Liver (tissue), 9 donors: ENCODE measurements around the gene SPATA16. TPM values are rescaled to one million over a fixed set of nuclear protein-coding genes. Genes with fewer than 3 reads are reported as not detected.

Experiments used
- DNase-seq: peaks from one replicate; pipeline ENCODE4 v3.0.0-alpha.2; 2017; ENCODE audit warnings: low spot score
- H3K27ac ChIP-seq, 2 donors: one replicate each; pipeline ENCODE4 v1.7.0; 2013; ENCODE audit warnings: inconsistent platforms in 2 of 2, low read length in 2 of 2, control low read depth in 1 of 2, low read depth in 1 of 2, mild to moderate bottlenecking in 1 of 2
- H3K27me3 ChIP-seq, 4 donors: one replicate each; pipeline versions ENCODE4 v1.6.1 to v1.7.0; 2013; ENCODE audit warnings: low read length in 3 of 4, inconsistent platforms in 1 of 4, mild to moderate bottlenecking in 1 of 4, moderate library complexity in 1 of 4; ENCODE audit not compliant: control insufficient read depth in 4 of 4, insufficient read depth in 4 of 4
- H3K36me3 ChIP-seq, 4 donors: one replicate each; pipeline versions ENCODE4 v1.6.1 to v1.7.0; 2013; ENCODE audit warnings: low read length in 3 of 4, mild to moderate bottlenecking in 3 of 4, low read depth in 1 of 4, moderate library complexity in 1 of 4; ENCODE audit not compliant: control insufficient read depth in 4 of 4, insufficient read depth in 3 of 4
- H3K4me1 ChIP-seq, 4 donors: one replicate each; pipeline versions ENCODE4 v1.6.1 to v1.7.0; 2013; ENCODE audit warnings: low read length in 3 of 4, mild to moderate bottlenecking in 3 of 4, moderate library complexity in 1 of 4; ENCODE audit not compliant: control insufficient read depth in 4 of 4, insufficient read depth in 4 of 4
- H3K4me3 ChIP-seq, 3 donors: one replicate each; pipeline versions ENCODE4 v1.6.1 to v1.7.0; 2013; ENCODE audit warnings: low read length in 3 of 3, control low read depth in 1 of 3, low read depth in 1 of 3, mild to moderate bottlenecking in 1 of 3
- H3K9ac ChIP-seq, 2 donors: one replicate each; pipeline ENCODE4 v1.7.0; 2013; ENCODE audit warnings: low read length in 2 of 2, mild to moderate bottlenecking in 2 of 2, moderate library complexity in 2 of 2, control low read depth in 1 of 2, low read depth in 1 of 2
- H3K9me3 ChIP-seq, 4 donors: one replicate each; pipeline versions ENCODE4 v1.6.1 to v1.7.0; 2013; ENCODE audit warnings: low read length in 3 of 4; ENCODE audit not compliant: control insufficient read depth in 4 of 4
- EGR1 ChIP-seq, 2 donors: IDR thresholded peaks; 2 replicates each; pipeline ENCODE4 v1.6.1; 2016 to 2018; ENCODE audit warnings: antibody characterized with exemption in 2 of 2, low read depth in 2 of 2
- FOXA1 ChIP-seq: IDR thresholded peaks from 2 replicates; pipeline ENCODE4 v1.6.1; 2016; ENCODE audit warnings: antibody characterized with exemption
- FOXA2 ChIP-seq: IDR thresholded peaks from 2 replicates; pipeline ENCODE4 v1.6.1; 2016; ENCODE audit warnings: antibody characterized with exemption
- GABPA ChIP-seq, 2 donors: IDR thresholded peaks in 1 of 2; conservative IDR thresholded peaks in 1 of 2; 2 replicates each; pipeline ENCODE4 v1.6.1; 2016; ENCODE audit warnings: antibody characterized with exemption in 2 of 2, mild to moderate bottlenecking in 1 of 2, moderate library complexity in 1 of 2
- HNF4A ChIP-seq, 2 donors: conservative IDR thresholded peaks; 2 replicates each; pipeline ENCODE4 v1.6.1; 2016; ENCODE audit warnings: antibody characterized with exemption in 2 of 2, mild to moderate bottlenecking in 2 of 2
- HNF4G ChIP-seq: IDR thresholded peaks from 2 replicates; pipeline ENCODE4 v1.6.1; 2016; ENCODE audit warnings: antibody characterized with exemption
- JUND ChIP-seq, 2 donors: IDR thresholded peaks; 2 replicates each; pipeline ENCODE4 v1.6.1; 2016; ENCODE audit warnings: antibody characterized with exemption in 2 of 2
- NR2F2 ChIP-seq: IDR thresholded peaks from 2 replicates; pipeline ENCODE4 v1.6.1; 2016; ENCODE audit warnings: antibody characterized with exemption
- RAD21 ChIP-seq, 2 donors: IDR thresholded peaks; 2 replicates each; pipeline ENCODE4 v1.6.1; 2016; ENCODE audit warnings: antibody characterized with exemption in 2 of 2, mild to moderate bottlenecking in 2 of 2
- RXRA ChIP-seq, 2 donors: IDR thresholded peaks; 2 replicates each; pipeline ENCODE4 v1.6.1; 2017 to 2018; ENCODE audit warnings: antibody characterized with exemption in 2 of 2, mild to moderate bottlenecking in 1 of 2
- SP1 ChIP-seq: IDR thresholded peaks from 2 replicates; pipeline ENCODE4 v1.6.1; 2018; ENCODE audit warnings: antibody characterized with exemption, mild to moderate bottlenecking
- TAF1 ChIP-seq: conservative IDR thresholded peaks from 2 replicates; pipeline ENCODE4 v1.6.1; 2016; ENCODE audit warnings: antibody characterized with exemption, mild to moderate bottlenecking
- YY1 ChIP-seq: IDR thresholded peaks from 2 replicates; pipeline ENCODE4 v1.6.1; 2016; ENCODE audit warnings: antibody characterized with exemption, mild to moderate bottlenecking
- WGBS: extraction: QIAGEN DNeasy Blood & Tissue Kit; methylation state at CpG from one replicate; pipeline ENCODE4 v1.1.7; 2013; 5-methylcytosine and 5-hydroxymethylcytosine counted together
- polyA plus RNA-seq, 2 donors: library from polyadenylated mRNA; stranded (reverse) in 1 of 2; unstranded in 1 of 2; fragments of 200-250 nt in 1 of 2; fragments of >200 nt in 1 of 2; fragmentation: Nextera tagmentation in 1 of 2; extraction: Ambion mirVana in 1 of 2; gene quantifications; one replicate each; pipeline versions ENCODE4 v1.2.1 to v1.2.3, GENCODE V29; 2013 to 2015
- total RNA-seq, 2 donors: library from RNA; depleted of rRNA; stranded (reverse); fragments of >200 nt; gene quantifications; one replicate each; pipeline ENCODE4 v1.2.3, GENCODE V29; 2014
- TF ChIP-seq, protein P1 (sequence below): fragments of 150-350 bp; IDR thresholded peaks from 2 replicates; pipeline ENCODE4 v1.5.1; 2017; ENCODE audit warnings: improper control_type of control experiment, low read depth, low read length; ENCODE audit not compliant: missing input control
- TF ChIP-seq, protein P2 (sequence below): IDR thresholded peaks from 2 replicates; pipeline ENCODE4 v1.6.1; 2016; ENCODE audit warnings: antibody characterized with exemption
- TF ChIP-seq, protein P3 (sequence below): IDR thresholded peaks from 2 replicates; pipeline ENCODE4 v1.6.1; 2016; ENCODE audit warnings: antibody characterized with exemption
- TF ChIP-seq, protein P4 (sequence below): IDR thresholded peaks from 2 replicates; pipeline ENCODE4 v1.6.1; 2016; ENCODE audit warnings: antibody characterized with exemption
- TF ChIP-seq, protein P5 (sequence below): IDR thresholded peaks from 2 replicates; pipeline ENCODE4 v1.6.1; 2016; ENCODE audit warnings: antibody characterized with exemption, mild to moderate bottlenecking
- donor health status: healthy.
- donor health status: healthy.
- donor health status: healthy.
- donor health status: healthy.
- donor health status: healthy.

Gene SPATA16
- total and polyA plus RNA-seq, 4 donors = not detected

DNA sequence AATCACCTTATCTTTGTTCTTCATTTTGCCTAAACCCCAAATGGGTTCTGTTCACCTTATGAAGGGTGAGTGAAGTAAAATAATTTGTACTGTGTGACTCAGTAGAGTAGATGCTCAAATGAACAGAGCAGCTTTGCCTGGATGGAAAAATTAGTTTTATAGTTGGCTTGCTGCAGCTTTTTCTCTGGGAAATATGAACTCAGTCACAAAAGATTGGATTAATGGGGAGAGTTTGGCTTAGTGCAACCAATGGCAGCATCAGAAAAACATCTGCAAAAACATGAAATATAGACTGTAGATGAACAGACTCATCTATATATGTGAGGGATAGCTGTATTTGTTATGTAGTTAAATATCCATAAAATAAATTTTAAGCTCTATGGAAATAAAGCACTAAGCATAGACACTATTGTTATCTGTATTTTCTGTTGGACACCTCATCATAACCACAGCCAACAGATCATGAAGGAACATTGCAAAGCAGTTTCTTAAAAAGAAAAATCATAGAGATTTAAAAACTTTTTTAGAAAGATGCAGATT is 209.2 kb downstream of the SPATA16 start:
- Histone ChIP-seq H3K9ac (no peak overlapping the region), H3K27me3 (no peaks in the 10 kb centered on the region), H3K36me3 (no peaks in the 10 kb centered on the region), H3K4me3 (no peak overlapping the region), H3K4me1 (no peaks in the 10 kb centered on the region), H3K27ac (no peak overlapping the region), H3K9me3 (no peaks in the 10 kb centered on the region)
- DNase-seq = no peak
- no peak for TF ChIP-seq YY1
- TF ChIP-seq, protein P1, sequence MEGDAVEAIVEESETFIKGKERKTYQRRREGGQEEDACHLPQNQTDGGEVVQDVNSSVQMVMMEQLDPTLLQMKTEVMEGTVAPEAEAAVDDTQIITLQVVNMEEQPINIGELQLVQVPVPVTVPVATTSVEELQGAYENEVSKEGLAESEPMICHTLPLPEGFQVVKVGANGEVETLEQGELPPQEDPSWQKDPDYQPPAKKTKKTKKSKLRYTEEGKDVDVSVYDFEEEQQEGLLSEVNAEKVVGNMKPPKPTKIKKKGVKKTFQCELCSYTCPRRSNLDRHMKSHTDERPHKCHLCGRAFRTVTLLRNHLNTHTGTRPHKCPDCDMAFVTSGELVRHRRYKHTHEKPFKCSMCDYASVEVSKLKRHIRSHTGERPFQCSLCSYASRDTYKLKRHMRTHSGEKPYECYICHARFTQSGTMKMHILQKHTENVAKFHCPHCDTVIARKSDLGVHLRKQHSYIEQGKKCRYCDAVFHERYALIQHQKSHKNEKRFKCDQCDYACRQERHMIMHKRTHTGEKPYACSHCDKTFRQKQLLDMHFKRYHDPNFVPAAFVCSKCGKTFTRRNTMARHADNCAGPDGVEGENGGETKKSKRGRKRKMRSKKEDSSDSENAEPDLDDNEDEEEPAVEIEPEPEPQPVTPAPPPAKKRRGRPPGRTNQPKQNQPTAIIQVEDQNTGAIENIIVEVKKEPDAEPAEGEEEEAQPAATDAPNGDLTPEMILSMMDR = no peak
- no peak for TF ChIP-seq TAF1
- no peak for TF ChIP-seq GABPA (IDR thresholded peaks at IDR 0.05 in 1 of 2, conservative IDR thresholded peaks at IDR 0.05 in 1 of 2)
- TF ChIP-seq HNF4G = no peak
- no peak for TF ChIP-seq JUND (IDR thresholded peaks at IDR 0.05)
- TF ChIP-seq EGR1 (IDR thresholded peaks at IDR 0.05; ENCODE audit: low read depth in 2 of 2) = no peak

DNA sequence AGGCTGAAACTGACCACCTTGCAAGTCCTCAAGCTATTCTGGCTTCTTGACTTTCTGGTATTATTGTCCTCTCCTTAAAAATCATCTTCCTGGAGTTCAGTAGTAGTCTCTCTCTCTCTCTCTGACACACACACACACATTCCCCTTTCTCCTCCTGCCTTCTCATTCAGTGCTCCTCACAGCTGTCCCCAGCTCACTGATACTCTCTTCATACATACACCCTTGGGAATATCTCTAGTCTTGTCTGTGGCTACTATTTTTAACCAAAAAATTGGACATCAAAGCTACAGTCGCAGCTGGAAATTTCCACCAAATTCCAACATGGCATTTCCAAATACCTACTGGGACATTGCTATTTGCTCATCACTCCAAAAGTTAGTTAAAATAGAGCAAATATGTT is 211.6 kb downstream of the SPATA16 start:
- TF ChIP-seq, protein P2, sequence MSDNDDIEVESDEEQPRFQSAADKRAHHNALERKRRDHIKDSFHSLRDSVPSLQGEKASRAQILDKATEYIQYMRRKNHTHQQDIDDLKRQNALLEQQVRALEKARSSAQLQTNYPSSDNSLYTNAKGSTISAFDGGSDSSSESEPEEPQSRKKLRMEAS = no peak
- no peak for TF ChIP-seq HNF4A (conservative IDR thresholded peaks at IDR 0.05)
- TF ChIP-seq YY1 = no peak
- TF ChIP-seq RAD21 (IDR thresholded peaks at IDR 0.05) = no peak
- TF ChIP-seq FOXA2 = no peak
- no peak for TF ChIP-seq HNF4G
- no peak for TF ChIP-seq EGR1 (IDR thresholded peaks at IDR 0.05; ENCODE audit: low read depth in 2 of 2)
- no peak for TF ChIP-seq FOXA1
- TF ChIP-seq, protein P3, sequence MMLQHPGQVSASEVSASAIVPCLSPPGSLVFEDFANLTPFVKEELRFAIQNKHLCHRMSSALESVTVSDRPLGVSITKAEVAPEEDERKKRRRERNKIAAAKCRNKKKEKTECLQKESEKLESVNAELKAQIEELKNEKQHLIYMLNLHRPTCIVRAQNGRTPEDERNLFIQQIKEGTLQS = no peak
- no peak for TF ChIP-seq JUND (IDR thresholded peaks at IDR 0.05)
- no peak for TF ChIP-seq TAF1
- no peak for TF ChIP-seq GABPA (IDR thresholded peaks at IDR 0.05 in 1 of 2, conservative IDR thresholded peaks at IDR 0.05 in 1 of 2)
- no peak for TF ChIP-seq NR2F2
- TF ChIP-seq SP1 = no peak
- TF ChIP-seq, protein P4, sequence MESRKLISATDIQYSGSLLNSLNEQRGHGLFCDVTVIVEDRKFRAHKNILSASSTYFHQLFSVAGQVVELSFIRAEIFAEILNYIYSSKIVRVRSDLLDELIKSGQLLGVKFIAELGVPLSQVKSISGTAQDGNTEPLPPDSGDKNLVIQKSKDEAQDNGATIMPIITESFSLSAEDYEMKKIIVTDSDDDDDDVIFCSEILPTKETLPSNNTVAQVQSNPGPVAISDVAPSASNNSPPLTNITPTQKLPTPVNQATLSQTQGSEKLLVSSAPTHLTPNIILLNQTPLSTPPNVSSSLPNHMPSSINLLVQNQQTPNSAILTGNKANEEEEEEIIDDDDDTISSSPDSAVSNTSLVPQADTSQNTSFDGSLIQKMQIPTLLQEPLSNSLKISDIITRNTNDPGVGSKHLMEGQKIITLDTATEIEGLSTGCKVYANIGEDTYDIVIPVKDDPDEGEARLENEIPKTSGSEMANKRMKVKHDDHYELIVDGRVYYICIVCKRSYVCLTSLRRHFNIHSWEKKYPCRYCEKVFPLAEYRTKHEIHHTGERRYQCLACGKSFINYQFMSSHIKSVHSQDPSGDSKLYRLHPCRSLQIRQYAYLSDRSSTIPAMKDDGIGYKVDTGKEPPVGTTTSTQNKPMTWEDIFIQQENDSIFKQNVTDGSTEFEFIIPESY = no peak
- TF ChIP-seq, protein P1 = no peak
- TF ChIP-seq, protein P5, sequence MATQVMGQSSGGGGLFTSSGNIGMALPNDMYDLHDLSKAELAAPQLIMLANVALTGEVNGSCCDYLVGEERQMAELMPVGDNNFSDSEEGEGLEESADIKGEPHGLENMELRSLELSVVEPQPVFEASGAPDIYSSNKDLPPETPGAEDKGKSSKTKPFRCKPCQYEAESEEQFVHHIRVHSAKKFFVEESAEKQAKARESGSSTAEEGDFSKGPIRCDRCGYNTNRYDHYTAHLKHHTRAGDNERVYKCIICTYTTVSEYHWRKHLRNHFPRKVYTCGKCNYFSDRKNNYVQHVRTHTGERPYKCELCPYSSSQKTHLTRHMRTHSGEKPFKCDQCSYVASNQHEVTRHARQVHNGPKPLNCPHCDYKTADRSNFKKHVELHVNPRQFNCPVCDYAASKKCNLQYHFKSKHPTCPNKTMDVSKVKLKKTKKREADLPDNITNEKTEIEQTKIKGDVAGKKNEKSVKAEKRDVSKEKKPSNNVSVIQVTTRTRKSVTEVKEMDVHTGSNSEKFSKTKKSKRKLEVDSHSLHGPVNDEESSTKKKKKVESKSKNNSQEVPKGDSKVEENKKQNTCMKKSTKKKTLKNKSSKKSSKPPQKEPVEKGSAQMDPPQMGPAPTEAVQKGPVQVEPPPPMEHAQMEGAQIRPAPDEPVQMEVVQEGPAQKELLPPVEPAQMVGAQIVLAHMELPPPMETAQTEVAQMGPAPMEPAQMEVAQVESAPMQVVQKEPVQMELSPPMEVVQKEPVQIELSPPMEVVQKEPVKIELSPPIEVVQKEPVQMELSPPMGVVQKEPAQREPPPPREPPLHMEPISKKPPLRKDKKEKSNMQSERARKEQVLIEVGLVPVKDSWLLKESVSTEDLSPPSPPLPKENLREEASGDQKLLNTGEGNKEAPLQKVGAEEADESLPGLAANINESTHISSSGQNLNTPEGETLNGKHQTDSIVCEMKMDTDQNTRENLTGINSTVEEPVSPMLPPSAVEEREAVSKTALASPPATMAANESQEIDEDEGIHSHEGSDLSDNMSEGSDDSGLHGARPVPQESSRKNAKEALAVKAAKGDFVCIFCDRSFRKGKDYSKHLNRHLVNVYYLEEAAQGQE = no peak
- no peak for TF ChIP-seq RXRA (IDR thresholded peaks at IDR 0.05)
- no peak overlapping the region for H3K4me3 ChIP-seq
- 85% methylated on average over 1 of the region's 1 CpG for WGBS
- no peaks in the 10 kb centered on the region for H3K27me3 ChIP-seq
- no peaks in the 10 kb centered on the region for H3K4me1 ChIP-seq
- H3K27ac ChIP-seq = no peak overlapping the region
- H3K9ac ChIP-seq = no peak overlapping the region
- no peak for DNase-seq
- no peaks in the 10 kb centered on the region for H3K36me3 ChIP-seq
- peaks cover 0 to 3% (median 0%) of the 10 kb centered on the region in 4 donors for H3K9me3 ChIP-seq
